ENCODE data around the gene YLPM1. TPM values are rescaled to one million over a fixed set of nuclear protein-coding genes. Genes with fewer than 3 reads are reported as not detected.

The YLPM1 gene
- total and polyA plus RNA-seq, 10 of the 15 experiments (the other 5 are each of a cell fraction or from before 2014, with no cell fraction given): 11.1 to 48.2 (median 18.0) TPM

- no peaks in the 10 kb centered on the region for H4K20me1 ChIP-seq (ENCODE audit: control insufficient read depth, insufficient read depth)
- ChIA-PET CTCF (interaction anchor here (0.6 to 1.7 kb wide), 6 partner anchors 7 to 981 kb away, joined by 3 to 6 read pairs (median 4); partner anchors contain the start of gene LTBP2), RAD21 (ENCODE audit: unreplicated experiment) (no interaction called here), POLR2A (interaction anchor here (1.4 kb wide), 1 partner anchor 38 kb away, joined by 6 read pairs; no protein-coding TSS in a partner anchor), SMC1A (ENCODE audit: uncharacterized antibody, unreplicated experiment) (interaction anchor here (1.0 kb wide), 1 partner anchor 193 kb away, joined by 3 read pairs; no protein-coding TSS in a partner anchor)
- WGBS (ENCODE audit: insufficient coverage, insufficient replicate concordance, low lambda C conversion rate, missing lambda C conversion rate): 96% methylated on average over 3 of the region's 3 CpGs
- no peak overlapping the region for H3K27ac ChIP-seq (ENCODE audit: control insufficient read depth, insufficient read depth)
- in situ Hi-C loops (cut with MboI) (no loop called here), intact Hi-C loops (cut with micrococcal nuclease; ENCODE audit: unreplicated experiment) (no loop called here)
- no peak for FAIRE-seq
- no TSS peak for BruUV-seq (replicated peaks)
- no peaks in the 10 kb centered on the region for H3K27me3 ChIP-seq (replicated peaks in 1 of 2; ENCODE audit: control insufficient read depth in 2 of 2, insufficient read depth in 2 of 2, low read length in 1 of 2)
- TF ChIP-seq ZZZ3 (IDR thresholded peaks at IDR 0.05; ENCODE audit: control insufficient read depth, insufficient read length, low read depth): no peak
- TF ChIP-seq CREB1 (IDR thresholded peaks at IDR 0.05; ENCODE audit: low read depth): no peak
- no peak for TF ChIP-seq PRDM15 (CRISPR knock-in tag; IDR thresholded peaks at IDR 0.05)
- TF ChIP-seq ZBTB40 (IDR thresholded peaks at IDR 0.05; ENCODE audit: borderline replicate concordance): no peak
- TF ChIP-seq MAX (IDR thresholded peaks at IDR 0.05; ENCODE audit: low read depth, low read length): no peak
- TF ChIP-seq SKIL (IDR thresholded peaks at IDR 0.05; ENCODE audit: low read depth, poor library complexity, severe bottlenecking): no peak
- TF ChIP-seq TAF1 (IDR thresholded peaks at IDR 0.05; ENCODE audit: borderline replicate concordance, low read depth, low read length): no peak
- no peak for TF ChIP-seq SIX5 (IDR thresholded peaks at IDR 0.05; ENCODE audit: low read depth, low read length, severe bottlenecking)
- no peak for TF ChIP-seq BHLHE40 (IDR thresholded peaks at IDR 0.05; ENCODE audit: borderline replicate concordance in 1 of 2, low read depth in 2 of 2, low read length in 1 of 2)
- H3K4me2 ChIP-seq (ENCODE audit: control insufficient read depth, insufficient read depth): no peak overlapping the region
- H3K79me2 ChIP-seq (ENCODE audit: control insufficient read depth, insufficient read depth, low read length): no peaks in the 10 kb centered on the region
- no peak overlapping the region for H3K4me3 ChIP-seq
- no peak for DNase-seq (ENCODE audit: low read depth, low spot score)
- no peaks in the 10 kb centered on the region for H3K4me1 ChIP-seq (ENCODE audit: control insufficient read depth, insufficient read depth, low read length)
- peaks cover 8 to 21% of the 10 kb centered on the region in 2 experiments for H3K36me3 ChIP-seq (ENCODE audit: control insufficient read depth in 2 of 2, insufficient read depth in 2 of 2, low read length in 1 of 2)
- no peaks in the 10 kb centered on the region for H3K9me3 ChIP-seq (replicated peaks; ENCODE audit: control insufficient read depth, insufficient read depth, low read length)
- H3K9ac ChIP-seq (ENCODE audit: control insufficient read depth, insufficient read depth, low read length): no peak overlapping the region
- no peak for ATAC-seq
- H2AFZ ChIP-seq (ENCODE audit: control insufficient read depth, low read depth, low read length): no peak overlapping the region
Measured at GRCh38 chr14:74801396-74801795, 38.3 kb downstream of the YLPM1 start.
